Forelimb muscle (tissue), 1 donor: Measurements from ENCODE around the gene NMNAT1. TPM values are rescaled to one million over a fixed set of nuclear protein-coding genes. Genes with fewer than 3 reads are reported as not detected.
"Not testable (repeated sequence)": the region's sequence is repeated elsewhere in the genome, so short reads cannot be mapped to it uniquely, and the experiment has no call there.

Experiments
- DNase-seq: peaks from one replicate; pipeline ENCODE4 v3.0.0-alpha.2; 2013; ENCODE audit warnings: low read depth
- polyA plus RNA-seq: library from polyadenylated mRNA; unstranded; fragments of 120-200 nt; gene quantifications from one replicate; pipeline ENCODE4 v1.2.1, GENCODE V29; 2013; ENCODE audit not compliant: insufficient read length

The NMNAT1 gene
- polyA plus RNA-seq, 1 donor: 10.9 TPM

DNA sequence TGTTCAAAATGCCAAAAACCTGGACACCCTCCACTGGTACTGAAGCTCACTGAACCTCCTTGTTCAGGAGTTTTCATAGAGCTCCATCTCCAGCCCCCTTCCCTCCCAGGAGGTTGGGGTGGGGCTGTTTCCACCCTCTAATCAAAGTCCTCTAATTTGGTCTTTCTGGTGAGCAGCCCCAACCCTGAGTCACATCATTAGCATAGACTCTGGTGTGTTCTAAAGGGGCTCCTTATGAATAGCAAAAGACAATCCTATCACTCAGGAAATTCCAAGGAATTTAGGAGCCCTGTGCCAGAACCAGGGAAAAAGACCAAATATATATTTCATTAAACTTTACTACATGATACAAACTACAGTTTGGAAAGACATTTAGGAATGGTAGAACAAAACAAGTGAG is 76.3 kb downstream of the NMNAT1 start:
- DNase-seq: no peak

DNA sequence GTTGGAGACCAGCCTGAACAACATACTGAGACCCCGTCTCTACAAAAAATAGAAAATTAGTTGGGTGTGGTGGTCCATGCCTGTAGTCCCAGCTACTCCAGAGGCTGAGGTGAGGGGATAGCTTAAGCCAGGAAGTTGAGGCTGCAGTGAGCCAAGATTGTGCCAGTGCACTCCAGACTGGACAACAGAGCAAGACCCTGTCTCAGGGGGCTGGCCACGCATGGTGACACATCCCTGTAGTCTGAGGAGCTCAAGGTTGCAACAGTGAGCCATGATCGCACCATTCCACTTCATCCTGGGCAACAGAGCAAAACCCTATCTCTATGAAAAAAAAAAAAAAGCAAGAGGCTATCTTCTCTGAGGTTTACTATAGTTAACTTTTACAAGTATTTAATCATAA is 76.8 kb downstream of the NMNAT1 start:
- DNase-seq: no peak

DNA sequence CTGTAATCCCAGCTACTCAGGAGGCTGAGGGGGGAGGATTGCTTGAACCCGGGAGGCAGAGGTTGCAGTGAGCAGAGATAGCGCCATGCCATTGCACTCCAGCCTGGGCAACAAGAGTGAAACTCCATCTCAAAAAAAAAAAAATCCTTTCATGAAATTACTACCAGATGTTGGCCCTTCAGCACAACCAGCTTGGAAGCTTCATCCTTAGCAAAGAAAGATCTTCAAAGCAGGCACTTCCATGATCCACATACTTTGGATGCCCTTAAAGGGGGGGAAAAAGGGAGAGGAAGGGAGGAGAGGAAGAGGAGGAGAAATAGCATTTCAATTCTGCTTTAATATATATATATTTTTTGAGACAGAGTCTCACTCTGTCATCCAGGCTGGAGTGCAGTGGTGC is 77.4 kb downstream of the NMNAT1 start:
- DNase-seq: not testable (repeated sequence)

DNA sequence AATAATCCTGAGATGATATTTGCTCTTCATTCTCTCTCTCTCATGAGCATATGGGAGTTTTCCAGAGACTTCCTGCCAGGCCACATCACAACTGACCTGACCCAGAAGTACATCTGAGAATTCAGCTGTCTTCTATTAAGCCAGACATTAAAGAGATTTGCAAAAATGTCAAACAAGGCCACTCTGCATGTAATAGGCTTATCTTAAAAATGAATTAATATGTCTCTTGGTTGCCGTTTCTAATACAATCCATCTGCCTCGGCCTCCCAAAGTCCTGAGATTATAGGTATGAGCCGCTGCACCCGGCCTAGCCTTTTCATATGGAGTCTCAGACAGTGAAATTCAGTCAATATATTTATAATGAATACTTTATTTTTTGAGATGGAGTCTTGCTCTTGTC is 78.7 kb downstream of the NMNAT1 start:
- not testable (repeated sequence) for DNase-seq

DNA sequence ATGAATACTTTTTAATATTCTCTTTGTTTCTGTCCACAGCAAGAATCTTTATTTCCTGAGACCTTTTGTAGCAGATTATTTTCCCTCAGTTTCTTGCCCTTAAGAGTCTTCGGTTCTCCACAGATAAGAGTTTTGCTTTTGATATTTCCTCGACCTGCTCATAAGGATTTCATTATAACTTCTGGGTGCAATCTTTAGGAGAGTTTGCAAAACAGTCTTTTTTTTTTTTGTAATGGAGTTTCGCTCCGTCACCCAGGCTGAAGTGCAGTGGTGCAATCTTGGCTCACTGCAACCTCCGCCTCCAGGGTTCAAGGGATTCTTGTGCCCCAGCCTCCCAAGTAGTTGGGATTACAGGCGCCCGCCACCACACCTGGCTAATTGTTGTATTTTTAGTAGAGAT is 79.4 kb downstream of the NMNAT1 start:
- DNase-seq: no peak

DNA sequence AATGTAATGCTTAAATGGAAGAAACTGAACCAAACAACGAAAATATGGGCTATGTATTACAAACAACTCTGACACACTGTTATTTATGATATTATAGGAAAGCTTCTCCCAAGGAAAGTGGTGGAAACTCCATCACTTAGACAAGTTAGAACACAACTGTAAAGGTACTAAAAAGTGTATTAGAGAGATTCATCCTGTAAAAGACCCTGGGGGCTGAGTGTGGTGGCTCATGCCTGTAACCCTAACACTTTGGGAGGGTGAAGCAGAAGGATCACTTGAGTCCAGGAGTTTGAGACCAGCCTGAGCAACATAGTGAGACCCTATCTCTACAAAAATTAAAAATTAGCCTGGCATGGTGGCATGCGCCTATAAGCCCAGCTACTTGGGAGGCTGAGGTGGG is 82.1 kb downstream of the NMNAT1 start:
- no peak for DNase-seq

DNA sequence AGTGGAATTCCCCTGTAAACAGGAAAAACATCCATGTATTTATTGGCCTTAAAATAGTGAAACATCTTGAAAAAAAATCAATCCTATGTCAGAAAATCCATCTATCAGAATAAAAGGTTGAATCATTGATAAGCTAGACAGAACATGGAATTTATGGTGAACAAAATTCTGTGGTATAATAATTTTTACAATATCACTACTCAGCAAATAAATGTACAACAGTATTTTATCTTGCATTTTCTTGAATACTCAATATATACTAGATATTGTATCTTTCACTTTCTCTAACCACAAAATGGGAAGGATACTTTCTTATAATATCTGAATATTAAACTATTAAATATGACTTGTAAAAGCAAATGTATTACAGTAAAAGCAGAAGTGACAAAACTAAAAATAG is 83.8 kb downstream of the NMNAT1 start:
- no peak for DNase-seq

DNA sequence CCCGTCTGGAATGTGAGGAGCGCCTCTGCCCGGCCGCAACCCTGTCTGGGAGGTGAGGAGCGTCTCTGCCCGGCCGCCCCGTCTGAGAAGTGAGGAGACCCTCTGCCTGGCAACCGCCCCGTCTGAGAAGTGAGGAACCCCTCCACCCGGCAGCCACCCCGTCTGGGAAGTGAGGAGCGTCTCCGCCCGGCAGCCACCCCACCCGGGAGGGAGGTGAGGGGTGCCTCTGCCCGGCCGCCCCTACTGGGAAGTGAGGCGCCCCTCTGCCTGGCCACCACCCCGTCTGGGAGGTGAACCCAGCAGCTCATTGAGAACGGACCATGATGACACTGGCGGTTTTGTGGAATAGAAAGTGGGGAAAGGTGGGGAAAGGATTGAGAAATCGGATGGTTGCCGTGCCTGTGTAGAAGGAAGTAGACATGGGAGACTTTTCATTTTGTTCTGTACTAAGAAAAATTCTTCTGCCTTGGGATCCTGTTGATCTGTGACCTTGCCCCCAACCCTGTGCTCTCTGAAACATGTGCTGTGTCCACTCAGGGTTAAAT is 85.8 kb downstream of the NMNAT1 start:
- not testable (repeated sequence) for DNase-seq

DNA sequence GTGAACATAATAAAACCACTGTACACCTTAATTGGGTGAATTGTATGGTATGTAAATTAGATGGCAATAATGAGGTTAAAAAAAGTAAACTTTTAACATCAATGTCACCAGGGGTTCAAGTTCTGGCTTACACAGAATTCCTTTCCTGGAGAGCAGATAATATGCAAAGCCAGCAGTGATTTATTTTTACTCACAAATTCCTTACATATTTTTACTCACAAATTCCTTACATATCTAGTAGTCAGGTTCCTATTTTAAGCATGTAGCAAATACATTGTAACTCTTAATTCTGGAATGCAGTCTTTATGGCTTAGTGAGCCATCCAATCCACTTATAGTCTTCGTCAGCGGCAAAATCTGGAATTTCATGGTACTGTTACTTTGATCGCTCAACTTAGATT is 88.2 kb downstream of the NMNAT1 start:
- no peak for DNase-seq

DNA sequence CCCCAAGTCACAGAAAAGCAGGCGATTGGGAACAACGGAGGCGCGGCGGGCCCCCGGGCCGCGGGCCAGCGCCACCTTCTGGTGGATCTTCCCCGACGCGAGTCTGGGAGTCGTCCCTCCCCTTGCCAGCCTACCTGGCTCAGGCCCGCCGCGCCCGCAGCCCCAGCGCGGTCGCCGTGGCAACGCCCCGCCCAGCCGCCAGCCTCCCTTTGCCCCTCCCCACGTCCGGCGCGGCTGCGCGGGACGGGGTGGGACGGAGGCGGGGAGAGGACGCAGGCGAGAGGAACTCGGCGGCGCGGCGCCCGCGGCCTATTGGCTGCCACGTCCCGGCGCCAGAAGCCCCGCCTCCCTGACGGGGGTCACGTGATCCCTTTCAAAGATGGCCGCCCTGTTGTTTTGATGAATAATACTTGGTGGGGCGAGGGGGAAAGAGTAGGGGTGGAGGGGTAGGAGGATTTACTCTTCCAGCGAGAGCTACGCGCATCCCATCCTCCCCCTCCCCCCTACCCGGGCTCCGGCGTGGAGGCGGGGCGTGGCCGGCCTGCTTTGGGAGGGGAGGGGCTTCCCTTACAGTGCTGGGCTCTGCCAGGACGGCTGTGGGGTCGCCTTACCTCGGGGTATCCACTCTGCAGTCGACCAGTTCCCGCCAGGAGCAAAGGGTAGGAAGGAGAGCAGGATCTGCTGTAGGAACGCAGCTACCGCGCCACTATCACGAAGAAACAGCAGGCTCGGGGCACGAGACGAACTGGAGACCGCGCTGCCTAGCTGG is 89.5 kb downstream of the NMNAT1 start, which contains the start of gene UBE4B:
UBE4B (plus strand) TSS at position 369 of the 769 bp plus-strand sequence. CDS start 713 bp downstream, outside the sequence.
- peak; percentile 94 for DNase-seq

DNA sequence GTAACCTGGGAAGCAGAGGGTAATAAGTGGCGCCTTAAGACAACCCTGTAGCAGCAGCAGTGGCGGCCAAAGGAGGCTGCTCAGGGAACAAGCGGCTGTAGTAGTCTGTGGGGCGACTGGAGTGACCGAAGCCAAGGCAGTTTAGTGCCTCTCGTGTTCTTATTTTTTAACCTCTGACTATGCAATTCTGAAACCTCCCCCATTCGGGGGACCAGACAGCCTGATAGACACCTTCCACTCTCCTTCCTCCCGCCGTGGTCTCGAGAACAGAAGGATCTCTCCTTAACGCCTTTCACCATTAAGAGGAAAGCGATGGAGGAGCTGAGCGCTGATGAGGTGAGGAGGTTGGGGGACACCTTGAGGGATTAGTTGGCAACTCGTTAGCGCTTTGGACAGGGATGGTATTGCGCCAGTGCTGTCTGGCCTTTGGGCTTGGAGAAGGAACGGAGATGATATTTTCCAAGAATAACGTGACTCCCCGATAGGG is 90.1 kb downstream of the NMNAT1 start:
- DNase-seq: no peak

Other genes with a start within 250 kb of the NMNAT1 start
- gene CLSTN1, start 119.5 kb upstream of the NMNAT1 start, polyA plus RNA-seq: 62.4 TPM
- 63.1 TPM for gene CTNNBIP1, start 33.2 kb upstream of the NMNAT1 start, polyA plus RNA-seq
- 51.5 TPM for gene LZIC, start 84 bp upstream of the NMNAT1 start, polyA plus RNA-seq
- gene RBP7, start 53.8 kb downstream of the NMNAT1 start, polyA plus RNA-seq: 3.2 TPM
- gene UBE4B, start 89.5 kb downstream of the NMNAT1 start, polyA plus RNA-seq: 40.3 TPM